Esophagus muscularis mucosa (tissue), 4 donors: Measurements from ENCODE around the gene TMEM132C. TPM values are rescaled to one million over a fixed set of nuclear protein-coding genes. Genes with fewer than 3 reads are reported as not detected.

Source experiments
- DNase-seq: peaks from one replicate; pipeline ENCODE4 v3.0.0-alpha.2; 2017; ENCODE audit errors: extremely low spot score
- H3K27ac ChIP-seq, 4 donors: fragments of 200-600 bp; sonication (generic); replicated peaks in 1 of 4; 1 replicate in 3 of 4; 2 replicates in 1 of 4; pipeline ENCODE4 v1.5.1; 2016 to 2019; ENCODE audit warnings: mild to moderate bottlenecking in 1 of 4
- H3K27me3 ChIP-seq, 4 donors: fragments of 200-600 bp; sonication (generic); one replicate each; pipeline versions ENCODE4 v1.5.1 to v1.6.0; 2016 to 2019
- H3K36me3 ChIP-seq, 4 donors: fragments of 200-600 bp; sonication (generic); one replicate each; pipeline ENCODE4 v1.5.1; 2016 to 2019
- H3K4me1 ChIP-seq, 4 donors: fragments of 200-600 bp; sonication (generic); one replicate each; pipeline ENCODE4 v1.5.1; 2016 to 2019
- H3K4me3 ChIP-seq, 4 donors: fragments of 200-600 bp; sonication (generic); 1 replicate in 2 of 4; 2 replicates in 2 of 4; pipeline ENCODE4 v1.5.1; 2016 to 2019; ENCODE audit warnings: mild to moderate bottlenecking in 4 of 4, moderate library complexity in 1 of 4
- H3K9me3 ChIP-seq, 4 donors: fragments of 200-600 bp; sonication (generic); 1 replicate in 3 of 4; 2 replicates in 1 of 4; pipeline ENCODE4 v1.5.1; 2016 to 2019
- CTCF ChIP-seq, 3 experiments: fragments of 200-600 bp in 2 of 3; fragments of 450-650 bp in 1 of 3; sonication (generic) in 2 of 3; IDR thresholded peaks; one replicate each; pipeline ENCODE4 v1.5.1; 2017 to 2019; ENCODE audit warnings: antibody characterized with exemption in 3 of 3, mild to moderate bottlenecking in 2 of 3, moderate library complexity in 1 of 3
- EP300 ChIP-seq: sonication (generic); formaldehyde crosslinking; IDR thresholded peaks from one replicate; pipeline ENCODE4 v1.6.1; 2017; ENCODE audit warnings: antibody characterized with exemption
- POLR2A ChIP-seq: fragments of 450-650 bp; IDR thresholded peaks from one replicate; pipeline ENCODE4 v1.6.1; 2017; ENCODE audit warnings: antibody characterized with exemption, moderate library complexity, mild to moderate bottlenecking, low read depth
- POLR2AphosphoS5 ChIP-seq, 2 donors: sonication (generic); formaldehyde crosslinking; IDR thresholded peaks; one replicate each; pipeline ENCODE4 v1.6.1; 2017; ENCODE audit warnings: antibody characterized with exemption in 2 of 2
- WGBS: methylation state at CpG from one replicate; pipeline ENCODE4 v1.1.5; 2018; 5-methylcytosine and 5-hydroxymethylcytosine counted together
- intact Hi-C: fragments of 100-400 bp; cut with DNase I; formaldehyde crosslinking; loops from one replicate; pipeline ENCODE4 v1.15.1; 2023
- total RNA-seq, 4 donors: library from RNA; depleted of rRNA; stranded (reverse); fragments of >200 nt; gene quantifications; one replicate each; pipeline versions ENCODE4 v1.1.0 to v1.2.1, GENCODE V29; 2016

TMEM132C gene
- total RNA-seq, 4 donors from 2014 or later: 2.9 to 3.8 (median 3.5) TPM

- intact Hi-C loops: no loop called here
- 87% methylated on average over 8 of the region's 8 CpGs for WGBS
- H3K36me3 ChIP-seq: no peaks in the 10 kb centered on the region
- TF ChIP-seq POLR2A (no peak), POLR2AphosphoS5 (IDR thresholded peaks at IDR 0.05) (no peak), EP300 (no peak), CTCF (IDR thresholded peaks at IDR 0.05) (no peak)
- no peaks in the 10 kb centered on the region for H3K4me1 ChIP-seq
- H3K27me3 ChIP-seq: peaks cover 0 to 8% (median 0%) of the 10 kb centered on the region in 4 donors
- H3K27ac ChIP-seq: no peak overlapping the region
- no peak overlapping the region for H3K4me3 ChIP-seq
- H3K9me3 ChIP-seq: peaks cover 0 to 12% (median 6%) of the 10 kb centered on the region in 4 donors
- DNase-seq: no peak
These were observed 243.5 kb downstream of the TMEM132C start for GRCh38 chr12:128510511-128510910.

- no peak overlapping the region for H3K4me3 ChIP-seq
- no peaks in the 10 kb centered on the region for H3K36me3 ChIP-seq
- WGBS: 63% methylated on average over 6 of the region's 6 CpGs
- TF ChIP-seq EP300 (no peak), POLR2AphosphoS5 (IDR thresholded peaks at IDR 0.05) (no peak), CTCF (IDR thresholded peaks at IDR 0.05) (no peak), POLR2A (no peak)
- peaks cover 0 to 8% (median 2%) of the 10 kb centered on the region in 4 donors for H3K9me3 ChIP-seq
- no peak overlapping the region for H3K27ac ChIP-seq
- H3K27me3 ChIP-seq: peaks cover 0 to 8% (median 0%) of the 10 kb centered on the region in 4 donors
- intact Hi-C loops: no loop called here
- no peak for DNase-seq
- H3K4me1 ChIP-seq: no peaks in the 10 kb centered on the region
These were observed 246.4 kb downstream of the TMEM132C start for GRCh38 chr12:128513331-128513730.

- intact Hi-C loops: no loop called here
- Histone ChIP-seq H3K9me3 (peaks cover 0 to 8% (median 2%) of the 10 kb centered on the region in 4 donors), H3K27ac (no peak overlapping the region), H3K36me3 (no peaks in the 10 kb centered on the region), H3K4me1 (no peaks in the 10 kb centered on the region), H3K4me3 (no peak overlapping the region), H3K27me3 (peaks cover 0 to 8% (median 0%) of the 10 kb centered on the region in 4 donors)
- TF ChIP-seq POLR2AphosphoS5 (IDR thresholded peaks at IDR 0.05): no peak
- TF ChIP-seq POLR2A: no peak
- TF ChIP-seq EP300: no peak
- TF ChIP-seq CTCF (IDR thresholded peaks at IDR 0.05): no peak
- WGBS: 61% methylated on average over 6 of the region's 6 CpGs
- no peak for DNase-seq
These were observed 246.9 kb downstream of the TMEM132C start for GRCh38 chr12:128513831-128514230.

GRCh38 chr12:128518644-128519043, 251.7 kb downstream of the TMEM132C start:
- Histone ChIP-seq H3K36me3 (no peaks in the 10 kb centered on the region), H3K27me3 (peaks cover 0 to 3% (median 0%) of the 10 kb centered on the region in 4 donors), H3K4me1 (no peaks in the 10 kb centered on the region), H3K27ac (no peak overlapping the region), H3K9me3 (peaks cover 0 to 14% (median 6%) of the 10 kb centered on the region in 4 donors), H3K4me3 (no peak overlapping the region)
- 68% methylated on average over 4 of the region's 4 CpGs for WGBS
- intact Hi-C loops: no loop called here
- TF ChIP-seq CTCF (IDR thresholded peaks at IDR 0.05) (no peak), POLR2A (no peak), POLR2AphosphoS5 (IDR thresholded peaks at IDR 0.05) (no peak), EP300 (no peak)
- no peak for DNase-seq

GRCh38 chr12:128519426-128519825, 252.5 kb downstream of the TMEM132C start:
- Histone ChIP-seq H3K4me1 (no peaks in the 10 kb centered on the region), H3K27me3 (peaks cover 0 to 3% (median 0%) of the 10 kb centered on the region in 4 donors), H3K4me3 (no peak overlapping the region), H3K36me3 (no peaks in the 10 kb centered on the region), H3K27ac (no peak overlapping the region), H3K9me3 (peaks cover 0 to 14% (median 6%) of the 10 kb centered on the region in 4 donors)
- no peak for DNase-seq
- no peak for TF ChIP-seq CTCF (IDR thresholded peaks at IDR 0.05)
- no peak for TF ChIP-seq POLR2AphosphoS5 (IDR thresholded peaks at IDR 0.05)
- no peak for TF ChIP-seq EP300
- TF ChIP-seq POLR2A: no peak
- WGBS: 29% methylated on average over 3 of the region's 3 CpGs
- intact Hi-C loops: no loop called here
